ENCODE measurements around the gene ZMIZ1. TPM values are rescaled to one million over a fixed set of nuclear protein-coding genes. Genes with fewer than 3 reads are reported as not detected.

The ZMIZ1 gene
- total and polyA plus RNA-seq, 2 donors (not counting 1 experiment from before 2014, with no cell fraction given), result 6.3 to 30.6 TPM

GRCh38 chr10:79142522-79143309 is 74.0 kb downstream of the ZMIZ1 start:
- Histone ChIP-seq H3K4me2 (ENCODE audit: extremely low read depth, insufficient read depth, low read length) (no peak overlapping the region), H3K4me1 (ENCODE audit: control insufficient read depth, extremely low read depth, insufficient read depth, low read length) (peaks cover 69% of the 10 kb centered on the region), H3K4me3 (replicated peaks in 1 of 4; ENCODE audit: control extremely low read depth in 1 of 4, insufficient read depth in 1 of 4, low read depth in 3 of 4, low read length in 4 of 4) (no peak overlapping the region), H4K20me1 (ENCODE audit: control insufficient read depth, extremely low read depth, insufficient read depth, low read length) (no peaks in the 10 kb centered on the region), H3K27me3 (ENCODE audit: control insufficient read depth, insufficient read depth, low read length) (no peaks in the 10 kb centered on the region), H3K79me2 (ENCODE audit: control insufficient read depth, insufficient read depth, low read length) (peaks cover 58% of the 10 kb centered on the region), H3K27ac (ENCODE audit: insufficient read depth, low read length) (peak overlapping the region; percentile 57), H3K9ac (ENCODE audit: insufficient read depth, low read length) (no peak overlapping the region), H2AFZ (ENCODE audit: low read length) (no peak overlapping the region), H3K36me3 (ENCODE audit: control insufficient read depth, insufficient read depth, low read length) (peaks cover 34% of the 10 kb centered on the region), H3K9me3 (ENCODE audit: control insufficient read depth, insufficient read depth, low read depth, low read length) (no peaks in the 10 kb centered on the region)
- no peak for DNase-seq (ENCODE audit: low read depth in 2 of 2)
- TF ChIP-seq, protein P1, sequence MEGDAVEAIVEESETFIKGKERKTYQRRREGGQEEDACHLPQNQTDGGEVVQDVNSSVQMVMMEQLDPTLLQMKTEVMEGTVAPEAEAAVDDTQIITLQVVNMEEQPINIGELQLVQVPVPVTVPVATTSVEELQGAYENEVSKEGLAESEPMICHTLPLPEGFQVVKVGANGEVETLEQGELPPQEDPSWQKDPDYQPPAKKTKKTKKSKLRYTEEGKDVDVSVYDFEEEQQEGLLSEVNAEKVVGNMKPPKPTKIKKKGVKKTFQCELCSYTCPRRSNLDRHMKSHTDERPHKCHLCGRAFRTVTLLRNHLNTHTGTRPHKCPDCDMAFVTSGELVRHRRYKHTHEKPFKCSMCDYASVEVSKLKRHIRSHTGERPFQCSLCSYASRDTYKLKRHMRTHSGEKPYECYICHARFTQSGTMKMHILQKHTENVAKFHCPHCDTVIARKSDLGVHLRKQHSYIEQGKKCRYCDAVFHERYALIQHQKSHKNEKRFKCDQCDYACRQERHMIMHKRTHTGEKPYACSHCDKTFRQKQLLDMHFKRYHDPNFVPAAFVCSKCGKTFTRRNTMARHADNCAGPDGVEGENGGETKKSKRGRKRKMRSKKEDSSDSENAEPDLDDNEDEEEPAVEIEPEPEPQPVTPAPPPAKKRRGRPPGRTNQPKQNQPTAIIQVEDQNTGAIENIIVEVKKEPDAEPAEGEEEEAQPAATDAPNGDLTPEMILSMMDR (conservative IDR thresholded peaks at IDR 0.05 in 1 of 2, IDR thresholded peaks at IDR 0.05 in 1 of 2; ENCODE audit: low read depth in 1 of 2, low read length in 2 of 2), result no peak
- no peak for TF ChIP-seq EZH2 (IDR thresholded peaks at IDR 0.05; ENCODE audit: low read length, missing control alignments)

- Histone ChIP-seq H3K9me3 (ENCODE audit: control insufficient read depth, insufficient read depth, low read depth, low read length) (no peaks in the 10 kb centered on the region), H3K36me3 (ENCODE audit: control insufficient read depth, insufficient read depth, low read length) (peaks cover 36% of the 10 kb centered on the region), H3K27ac (ENCODE audit: insufficient read depth, low read length) (peak overlapping the region; percentile 7), H3K4me3 (replicated peaks in 1 of 4; ENCODE audit: control extremely low read depth in 1 of 4, insufficient read depth in 1 of 4, low read depth in 3 of 4, low read length in 4 of 4) (no peak overlapping the region), H2AFZ (ENCODE audit: low read length) (no peak overlapping the region), H3K27me3 (ENCODE audit: control insufficient read depth, insufficient read depth, low read length) (no peaks in the 10 kb centered on the region), H3K9ac (ENCODE audit: insufficient read depth, low read length) (no peak overlapping the region), H3K4me2 (ENCODE audit: extremely low read depth, insufficient read depth, low read length) (no peak overlapping the region), H3K79me2 (ENCODE audit: control insufficient read depth, insufficient read depth, low read length) (peaks cover 65% of the 10 kb centered on the region), H3K4me1 (ENCODE audit: control insufficient read depth, extremely low read depth, insufficient read depth, low read length) (peaks cover 67% of the 10 kb centered on the region), H4K20me1 (ENCODE audit: control insufficient read depth, extremely low read depth, insufficient read depth, low read length) (no peaks in the 10 kb centered on the region)
- no peak for DNase-seq (ENCODE audit: low read depth in 2 of 2)
- TF ChIP-seq, protein P1 (conservative IDR thresholded peaks at IDR 0.05 in 1 of 2, IDR thresholded peaks at IDR 0.05 in 1 of 2; ENCODE audit: low read depth in 1 of 2, low read length in 2 of 2), result no peak
- TF ChIP-seq EZH2 (IDR thresholded peaks at IDR 0.05; ENCODE audit: low read length, missing control alignments), result no peak
These were observed 75.1 kb downstream of the ZMIZ1 start for GRCh38 chr10:79143879-79144278.

GRCh38 chr10:79144351-79145173 is 75.8 kb downstream of the ZMIZ1 start:
- H4K20me1 ChIP-seq (ENCODE audit: control insufficient read depth, extremely low read depth, insufficient read depth, low read length), result no peaks in the 10 kb centered on the region
- H2AFZ ChIP-seq (ENCODE audit: low read length), result no peak overlapping the region
- H3K4me1 ChIP-seq (ENCODE audit: control insufficient read depth, extremely low read depth, insufficient read depth, low read length), result peaks cover 71% of the 10 kb centered on the region
- peak in 1 of 2 donors; percentile 88 for DNase-seq (ENCODE audit: low read depth in 2 of 2)
- TF ChIP-seq, protein P1 (conservative IDR thresholded peaks at IDR 0.05 in 1 of 2, IDR thresholded peaks at IDR 0.05 in 1 of 2; ENCODE audit: low read depth in 1 of 2, low read length in 2 of 2), result no peak
- no peak for TF ChIP-seq EZH2 (IDR thresholded peaks at IDR 0.05; ENCODE audit: low read length, missing control alignments)
- H3K4me3 ChIP-seq (replicated peaks in 1 of 4; ENCODE audit: control extremely low read depth in 1 of 4, insufficient read depth in 1 of 4, low read depth in 3 of 4, low read length in 4 of 4), result no peak overlapping the region
- H3K27me3 ChIP-seq (ENCODE audit: control insufficient read depth, insufficient read depth, low read length), result no peaks in the 10 kb centered on the region
- H3K36me3 ChIP-seq (ENCODE audit: control insufficient read depth, insufficient read depth, low read length), result peaks cover 38% of the 10 kb centered on the region
- peaks cover 68% of the 10 kb centered on the region for H3K79me2 ChIP-seq (ENCODE audit: control insufficient read depth, insufficient read depth, low read length)
- no peak overlapping the region for H3K4me2 ChIP-seq (ENCODE audit: extremely low read depth, insufficient read depth, low read length)
- H3K27ac ChIP-seq (ENCODE audit: insufficient read depth, low read length), result peak overlapping the region; percentile 50
- H3K9me3 ChIP-seq (ENCODE audit: control insufficient read depth, insufficient read depth, low read depth, low read length), result no peaks in the 10 kb centered on the region
- no peak overlapping the region for H3K9ac ChIP-seq (ENCODE audit: insufficient read depth, low read length)

Data from fibroblast of lung (primary cell).